ENCODE data around the gene MDFIC2. TPM values are rescaled to one million over a fixed set of nuclear protein-coding genes. Genes with fewer than 3 reads are reported as not detected.

Gene MDFIC2
- total and polyA plus RNA-seq, 2 of the 13 experiments (the other 11 are each of a cell fraction or from before 2014, with no cell fraction given) = not detected

DNA sequence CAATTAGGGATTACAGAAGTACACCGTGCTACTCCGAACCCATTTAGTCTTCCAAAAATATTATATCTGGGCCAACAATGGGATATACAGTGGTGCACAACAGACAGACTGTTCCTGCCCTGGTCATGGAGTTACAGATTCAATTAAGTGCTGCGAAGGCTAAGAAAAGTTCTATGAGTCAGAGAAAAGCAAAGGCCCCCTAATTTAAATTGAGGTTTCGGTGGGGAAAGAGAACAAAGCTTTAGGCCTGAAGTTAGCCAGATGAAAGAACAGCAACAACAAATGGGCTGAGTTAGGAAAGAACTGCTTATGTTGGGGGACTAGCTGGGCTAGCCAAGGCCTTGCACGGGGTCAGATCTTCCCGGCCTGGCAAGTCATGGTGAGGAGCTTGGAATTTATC, 131.8 kb downstream of the MDFIC2 start:
- H3K36me3 ChIP-seq (replicated peaks in 1 of 2; ENCODE audit: control insufficient read depth in 1 of 2, insufficient read depth in 2 of 2, low read length in 2 of 2) = no peaks in the 10 kb centered on the region
- H3K27ac ChIP-seq (ENCODE audit: extremely low read length, insufficient read depth, low read length) = no peak overlapping the region
- ChIA-PET CTCF (ENCODE audit: low intra/inter-chr PET ratio, low total read pairs) (no interaction called here), POLR2A (no interaction called here)
- TF ChIP-seq PHF21A (CRISPR knock-in tag; IDR thresholded peaks at IDR 0.05) = no peak
- no peak for TF ChIP-seq JUND (CRISPR knock-in tag; IDR thresholded peaks at IDR 0.05)
- TF ChIP-seq ELF3 (CRISPR knock-in tag; IDR thresholded peaks at IDR 0.05) = no peak
- TF ChIP-seq ZNF354B (CRISPR knock-in tag; IDR thresholded peaks at IDR 0.05) = no peak
- no peak for TF ChIP-seq ZNF788 (CRISPR knock-in tag; IDR thresholded peaks at IDR 0.05; ENCODE audit: borderline replicate concordance)
- TF ChIP-seq ELF4 (CRISPR knock-in tag; IDR thresholded peaks at IDR 0.05; ENCODE audit: borderline replicate concordance) = no peak
- TF ChIP-seq, protein P1, sequence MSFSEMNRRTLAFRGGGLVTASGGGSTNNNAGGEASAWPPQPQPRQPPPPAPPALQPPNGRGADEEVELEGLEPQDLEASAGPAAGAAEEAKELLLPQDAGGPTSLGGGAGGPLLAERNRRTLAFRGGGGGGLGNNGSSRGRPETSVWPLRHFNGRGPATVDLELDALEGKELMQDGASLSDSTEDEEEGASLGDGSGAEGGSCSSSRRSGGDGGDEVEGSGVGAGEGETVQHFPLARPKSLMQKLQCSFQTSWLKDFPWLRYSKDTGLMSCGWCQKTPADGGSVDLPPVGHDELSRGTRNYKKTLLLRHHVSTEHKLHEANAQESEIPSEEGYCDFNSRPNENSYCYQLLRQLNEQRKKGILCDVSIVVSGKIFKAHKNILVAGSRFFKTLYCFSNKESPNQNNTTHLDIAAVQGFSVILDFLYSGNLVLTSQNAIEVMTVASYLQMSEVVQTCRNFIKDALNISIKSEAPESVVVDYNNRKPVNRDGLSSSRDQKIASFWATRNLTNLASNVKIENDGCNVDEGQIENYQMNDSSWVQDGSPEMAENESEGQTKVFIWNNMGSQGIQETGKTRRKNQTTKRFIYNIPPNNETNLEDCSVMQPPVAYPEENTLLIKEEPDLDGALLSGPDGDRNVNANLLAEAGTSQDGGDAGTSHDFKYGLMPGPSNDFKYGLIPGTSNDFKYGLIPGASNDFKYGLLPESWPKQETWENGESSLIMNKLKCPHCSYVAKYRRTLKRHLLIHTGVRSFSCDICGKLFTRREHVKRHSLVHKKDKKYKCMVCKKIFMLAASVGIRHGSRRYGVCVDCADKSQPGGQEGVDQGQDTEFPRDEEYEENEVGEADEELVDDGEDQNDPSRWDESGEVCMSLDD (CRISPR knock-in tag; IDR thresholded peaks at IDR 0.05; ENCODE audit: borderline replicate concordance) = no peak
- no peak for TF ChIP-seq MAFG (CRISPR knock-in tag; IDR thresholded peaks at IDR 0.05)
- TF ChIP-seq, protein P2, sequence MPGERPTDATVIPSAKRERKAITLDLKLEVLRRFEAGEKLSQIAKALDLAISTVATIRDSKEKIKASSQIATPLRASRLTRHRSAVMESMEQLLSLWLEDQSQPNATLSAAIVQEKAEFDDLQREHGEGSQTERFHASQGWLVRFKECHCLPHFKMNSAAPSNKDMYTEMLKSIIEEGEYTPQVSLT (CRISPR knock-in tag; IDR thresholded peaks at IDR 0.05; ENCODE audit: borderline replicate concordance, low read depth) = no peak
- TF ChIP-seq ZNF281 (CRISPR knock-in tag; IDR thresholded peaks at IDR 0.05; ENCODE audit: borderline replicate concordance) = no peak
- no peak for TF ChIP-seq ZNF674 (CRISPR knock-in tag; IDR thresholded peaks at IDR 0.05; ENCODE audit: low read depth)
- no peak for TF ChIP-seq ZC3H4 (CRISPR knock-in tag; IDR thresholded peaks at IDR 0.05; ENCODE audit: borderline replicate concordance)
- TF ChIP-seq CREB1 (IDR thresholded peaks at IDR 0.05) = no peak
- no peak for TF ChIP-seq CREB1 (CRISPR knock-in tag; IDR thresholded peaks at IDR 0.05)
- no peak for TF ChIP-seq HNRNPUL1 (IDR thresholded peaks at IDR 0.05; ENCODE audit: low read depth, low read length)
- TF ChIP-seq FOXA1 (IDR thresholded peaks at IDR 0.05) = no peak
- no peak for TF ChIP-seq FOXA1 (CRISPR knock-in tag; IDR thresholded peaks at IDR 0.05)
- no peak for TF ChIP-seq ZSCAN20 (CRISPR knock-in tag; IDR thresholded peaks at IDR 0.05; ENCODE audit: borderline replicate concordance)
- TF ChIP-seq SRSF9 (IDR thresholded peaks at IDR 0.05; ENCODE audit: borderline replicate concordance, insufficient read depth, low read depth, low read length, poor library complexity, severe bottlenecking) = no peak
- no peak for TF ChIP-seq ARNT (IDR thresholded peaks at IDR 0.05)
- TF ChIP-seq ATAD3A (CRISPR knock-in tag; IDR thresholded peaks at IDR 0.05) = no peak
- peaks cover 1 to 6% of the 10 kb centered on the region in 2 experiments; a peak in 2 of 5 replicates for H3K27me3 ChIP-seq (ENCODE audit: control insufficient read depth in 1 of 2, insufficient read depth in 2 of 2, low read length in 2 of 2)
- no peaks in the 10 kb centered on the region for H4K20me1 ChIP-seq (ENCODE audit: insufficient read depth, low read length)
- intact Hi-C loops (cut with micrococcal nuclease; ENCODE audit: unreplicated experiment) = no loop called here
- H3K4me3 ChIP-seq (replicated peaks in 1 of 3; ENCODE audit: insufficient read depth in 1 of 3, low read depth in 2 of 3, low read length in 3 of 3) = no peak overlapping the region
- H2AFZ ChIP-seq (ENCODE audit: low read length) = no peak overlapping the region
- ATAC-seq = no peak
- H3K4me1 ChIP-seq (ENCODE audit: insufficient read depth, low read length) = no peaks in the 10 kb centered on the region
- BruUV-seq (replicated peaks) = no TSS peak
- DNase-seq (ENCODE audit: low spot score) = no peak
- no peaks in the 10 kb centered on the region for H3K9me3 ChIP-seq (ENCODE audit: low read length)
- no peak overlapping the region for H3K4me2 ChIP-seq (ENCODE audit: low read depth, low read length)
- no peak for FAIRE-seq
- WGBS (ENCODE audit: low lambda C conversion rate) = 21% methylated on average over 6 of the region's 6 CpGs
- in situ Hi-C loops (cut with HindIII; ENCODE audit: extremely low pct_ligation_motif_present, low pct_unique_long_range_greater_than_20kb) = no loop called here
- no peak overlapping the region for H3K9ac ChIP-seq (ENCODE audit: insufficient read depth, low read depth, low read length)
- H3K79me2 ChIP-seq (ENCODE audit: insufficient read depth, low read length) = no peaks in the 10 kb centered on the region
